HepG2 (cell line): ENCODE results near the gene MTOR. TPM values are rescaled to one million over a fixed set of nuclear protein-coding genes. Genes with fewer than 3 reads are reported as not detected.

ENCODE experiments used
- ATAC-seq: fragments of 200-7000 bp; cut with Tn5 transposase; 3 replicates; pipeline ENCODE4 v1.9.1; 2020; ENCODE audit warnings: mild to moderate bottlenecking, moderate library complexity
- BruUV-seq: library from RNA; stranded (reverse); fragments of 400-500 nt; replicated peaks from 2 replicates; lab custom pipeline; 2021; lab: Mats Ljungman, UMichigan
- CTCF ChIA-PET: fragments of 300-600 bp; formaldehyde crosslinking; extraction: SDS; loops from one replicate; lab custom pipeline; 2021; ENCODE audit warnings: low total read pairs, inconsistent platforms, low intra/inter-chr PET ratio; lab: Yijun Ruan, JAX
- POLR2A ChIA-PET: fragments of 350-600 bp; sonication (Branson Sonifier 250); formaldehyde crosslinking; loops from one replicate; lab custom pipeline; 2020; ENCODE audit warnings: antibody characterized with exemption, inconsistent platforms; lab: Yijun Ruan, JAX
- DNase-seq: peaks from one replicate; pipeline ENCODE4 v3.0.0-alpha.2; 2015; ENCODE audit warnings: low spot score
- FAIRE-seq: peaks from 3 replicates; lab custom pipeline; 2011; peaks lifted over from hg19 to GRCh38; lab: Jason Lieb, UNC
- H2AFZ ChIP-seq: one replicate; pipeline ENCODE4 v1.6.1; 2011; ENCODE audit warnings: low read length, inconsistent platforms
- H3K27ac ChIP-seq: fragments of 300-600 bp; 3 replicates; pipeline ENCODE4 v1.8.0; 2011; ENCODE audit warnings: mixed run types, mild to moderate bottlenecking, mixed read lengths, low read length, inconsistent platforms; ENCODE audit not compliant: insufficient read depth; ENCODE audit errors: extremely low read length
- H3K27me3 ChIP-seq, 2 experiments: fragments of 200-600 bp in 1 of 2; 2 replicates in 1 of 2; 3 replicates in 1 of 2; pipeline versions ENCODE4 v1.6.0 to v1.8.0; 2011; ENCODE audit warnings: low read length in 2 of 2, mild to moderate bottlenecking in 2 of 2, moderate library complexity in 2 of 2, inconsistent platforms in 1 of 2; ENCODE audit not compliant: insufficient read depth in 2 of 2, control insufficient read depth in 1 of 2
- H3K36me3 ChIP-seq, 2 experiments: fragments of 200-600 bp in 1 of 2; replicated peaks in 1 of 2; 2 replicates in 1 of 2; 3 replicates in 1 of 2; pipeline versions ENCODE4 v1.5.1 to v1.8.0; 2011; ENCODE audit warnings: low read length in 2 of 2, inconsistent platforms in 1 of 2; ENCODE audit not compliant: insufficient read depth in 2 of 2, control insufficient read depth in 1 of 2
- H3K4me1 ChIP-seq: 2 replicates; pipeline ENCODE4 v1.5.1; 2012; ENCODE audit warnings: low read length, inconsistent platforms; ENCODE audit not compliant: insufficient read depth
- H3K4me2 ChIP-seq: 2 replicates; pipeline ENCODE4 v1.6.0; 2011; ENCODE audit warnings: low read depth, low read length, inconsistent platforms
- H3K4me3 ChIP-seq, 3 experiments: fragments of 200-600 bp in 1 of 3; sonication (generic), shearing (Covaris generic) in 1 of 3; replicated peaks in 1 of 3; 2 replicates each; pipeline ENCODE4 v1.5.1; 2011 to 2016; ENCODE audit warnings: low read length in 3 of 3, inconsistent platforms in 2 of 3, low read depth in 2 of 3, mild to moderate bottlenecking in 2 of 3, control low read depth in 1 of 3, mixed read lengths in 1 of 3; ENCODE audit not compliant: insufficient read depth in 1 of 3
- H3K79me2 ChIP-seq: one replicate; pipeline ENCODE4 v1.6.1; 2011; ENCODE audit warnings: low read length, inconsistent platforms; ENCODE audit not compliant: insufficient read depth
- H3K9ac ChIP-seq: 2 replicates; pipeline ENCODE4 v1.6.0; 2011; ENCODE audit warnings: mild to moderate bottlenecking, low read depth, low read length, inconsistent platforms; ENCODE audit not compliant: insufficient read depth
- H3K9me3 ChIP-seq: 2 replicates; pipeline ENCODE4 v1.5.1; 2012; ENCODE audit warnings: mild to moderate bottlenecking, low read length
- H4K20me1 ChIP-seq: 2 replicates; pipeline ENCODE4 v1.6.0; 2011; ENCODE audit warnings: inconsistent platforms, mild to moderate bottlenecking, low read length, moderate library complexity; ENCODE audit not compliant: insufficient read depth
- ATF1 ChIP-seq: IDR thresholded peaks from 2 replicates; pipeline ENCODE4 v1.6.1; 2016; ENCODE audit warnings: mild to moderate bottlenecking, control low read depth
- CHD2 ChIP-seq: IDR thresholded peaks from 2 replicates; pipeline ENCODE4 v1.6.1; 2011; ENCODE audit warnings: low read depth, low read length, improper control_type of control experiment
- IKZF4 ChIP-seq: sonication (generic); formaldehyde crosslinking; IDR thresholded peaks from 2 replicates; pipeline ENCODE4 v1.5.1; 2020; ENCODE audit warnings: borderline replicate concordance, mild to moderate bottlenecking, low read depth, missing genetic modification reagents; ENCODE audit errors: not compliant biosample characterization
- MXI1 ChIP-seq: IDR thresholded peaks from 3 replicates; pipeline ENCODE4 v1.6.1; 2012; ENCODE audit warnings: low read depth, low read length, inconsistent platforms, borderline replicate concordance
- MZF1 ChIP-seq: sonication (generic); formaldehyde crosslinking; IDR thresholded peaks from 2 replicates; pipeline ENCODE4 v1.8.1; 2023; ENCODE audit warnings: mild to moderate bottlenecking, missing genetic modification reagents, borderline replicate concordance
- RBAK ChIP-seq: sonication (generic); formaldehyde crosslinking; IDR thresholded peaks from 2 replicates; pipeline ENCODE4 v1.5.1; 2020; ENCODE audit warnings: mild to moderate bottlenecking, missing genetic modification reagents
- REXO4 ChIP-seq: sonication (generic); formaldehyde crosslinking; IDR thresholded peaks from 2 replicates; pipeline ENCODE4 v1.8.0; 2022; ENCODE audit warnings: missing genetic modification reagents, mild to moderate bottlenecking, borderline replicate concordance
- ZFAT ChIP-seq: sonication (generic); formaldehyde crosslinking; conservative IDR thresholded peaks from 2 replicates; pipeline ENCODE4 v1.8.1; 2023; ENCODE audit warnings: missing genetic modification reagents, inconsistent platforms
- ZIK1 ChIP-seq: sonication (generic); formaldehyde crosslinking; IDR thresholded peaks from 2 replicates; pipeline ENCODE4 v1.5.0; 2020; ENCODE audit warnings: mild to moderate bottlenecking, low read depth, missing genetic modification reagents, borderline replicate concordance
- WGBS: methylation state at CpG from one replicate; pipeline ENCODE4 v1.1.6; 2017; ENCODE audit warnings: low lambda C conversion rate; 5-methylcytosine and 5-hydroxymethylcytosine counted together
- in situ Hi-C: cut with HindIII; loops from 2 replicates; pipeline ENCODE4 v1.10.0; 2017; ENCODE audit warnings: low pct_unique_long_range_greater_than_20kb; ENCODE audit not compliant: extremely low pct_ligation_motif_present
- intact Hi-C: fragments of 100-400 bp; cut with micrococcal nuclease; formaldehyde crosslinking; loops from one replicate; pipeline ENCODE4 v1.10.0; 2022; ENCODE audit not compliant: unreplicated experiment
- polyA plus RNA-seq, 8 experiments: library from polyadenylated mRNA; depleted of rRNA in 3 of 8; stranded (reverse) in 7 of 8; unstranded in 1 of 8; fragments of >200 nt; fragmentation: Illumina TruSeq in 4 of 8; extraction: Trizol in 4 of 8; gene quantifications; 2 replicates each; pipeline versions ENCODE4 v1.2.1 to v1.2.3, GENCODE V29; 2011 to 2016; ENCODE audit warnings: low read depth in 4 of 8, missing spikeins in 1 of 8, mixed read lengths in 1 of 8; ENCODE audit not compliant: insufficient read depth in 1 of 8
- total RNA-seq, 5 experiments: library from RNA; depleted of rRNA; stranded (reverse); fragments of >200 nt; fragmentation: Illumina TruSeq; extraction: Trizol; gene quantifications; 2 replicates each; pipeline ENCODE4 v1.2.3, GENCODE V29; 2016; ENCODE audit warnings: low read depth in 1 of 5

MTOR gene
- total and polyA plus RNA-seq, 2 of the 13 experiments (the other 11 are each of a cell fraction or from before 2014, with no cell fraction given) = 24.6 to 34.6 TPM

DNA sequence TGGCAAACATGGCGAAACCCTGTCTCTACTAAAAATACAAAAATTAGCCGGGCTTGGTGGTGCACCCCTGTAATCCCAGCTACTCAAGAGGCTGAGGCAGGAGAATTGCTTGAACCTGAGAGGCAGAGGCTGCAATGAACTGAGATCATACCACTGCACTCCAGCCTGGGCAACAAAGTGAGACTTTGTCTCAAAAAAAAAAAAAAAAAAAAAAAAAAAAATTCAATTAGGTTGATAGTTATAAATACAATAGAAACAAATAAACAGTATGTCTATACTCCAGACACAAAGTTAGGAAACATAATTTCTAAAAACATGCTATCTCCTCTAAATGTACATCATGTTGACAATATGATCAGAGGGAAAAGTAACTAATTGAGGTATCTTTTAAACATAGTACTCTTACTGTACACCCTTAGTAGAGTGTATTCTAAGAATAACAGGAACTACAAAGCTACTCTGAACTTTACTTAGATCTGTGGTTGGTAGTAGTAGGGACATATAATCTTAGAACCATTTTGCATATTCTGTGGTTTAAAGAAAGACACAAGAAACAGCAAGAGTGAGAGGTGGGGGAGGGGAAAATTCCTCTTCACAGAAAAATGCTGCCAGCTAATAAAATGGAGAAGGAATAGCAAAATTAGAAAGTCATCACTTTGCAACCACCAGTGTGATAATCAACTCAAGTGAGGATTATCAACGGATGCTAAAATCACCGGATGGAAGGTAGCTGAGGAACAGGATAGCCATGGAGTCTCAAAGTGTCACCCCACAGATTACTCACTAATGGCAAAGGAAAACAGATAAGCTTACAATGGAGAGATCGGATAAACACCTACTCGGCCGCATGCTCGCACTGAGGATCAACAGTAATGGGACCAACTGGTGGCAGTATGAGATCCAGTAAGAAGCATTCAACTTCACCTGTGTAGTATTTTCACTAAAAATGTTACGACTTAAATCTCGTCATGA, 35.0 kb downstream of the MTOR start:
- no peak overlapping the region for H3K4me2 ChIP-seq
- intact Hi-C loops (no loop called here), in situ Hi-C loops (no loop called here)
- H2AFZ ChIP-seq = no peak overlapping the region
- TF ChIP-seq MXI1 (no peak), IKZF4 (CRISPR knock-in tag) (no peak), CHD2 (no peak), ZIK1 (CRISPR knock-in tag) (no peak), REXO4 (no peak), ZFAT (CRISPR knock-in tag) (no peak), RBAK (CRISPR knock-in tag) (no peak), MZF1 (no peak), ATF1 (CRISPR knock-in tag) (no peak)
- H3K9ac ChIP-seq = no peak overlapping the region
- DNase-seq (no peak), FAIRE-seq (no peak), ATAC-seq (no peak)
- ChIA-PET POLR2A (no interaction called here), CTCF (no interaction called here)
- no peaks in the 10 kb centered on the region for H4K20me1 ChIP-seq
- no peak overlapping the region for H3K4me3 ChIP-seq
- no peak overlapping the region for H3K27ac ChIP-seq
- WGBS = 99% methylated on average over 9 of the region's 10 CpGs
- H3K27me3 ChIP-seq = no peaks in the 10 kb centered on the region
- H3K79me2 ChIP-seq = no peaks in the 10 kb centered on the region
- H3K4me1 ChIP-seq = no peaks in the 10 kb centered on the region
- BruUV-seq = no TSS peak
- H3K9me3 ChIP-seq = no peaks in the 10 kb centered on the region
- H3K36me3 ChIP-seq = peaks cover 19 to 52% of the 10 kb centered on the region in 2 experiments
